ENCODE measurements around the gene NUP62. TPM values are rescaled to one million over a fixed set of nuclear protein-coding genes. Genes with fewer than 3 reads are reported as not detected.
A peak's percentile ranks its signal among the peaks of the same experiment; 100 is the strongest.

The NUP62 gene
- total RNA-seq, 1 experiment from 2014 or later: 127 TPM

DNA sequence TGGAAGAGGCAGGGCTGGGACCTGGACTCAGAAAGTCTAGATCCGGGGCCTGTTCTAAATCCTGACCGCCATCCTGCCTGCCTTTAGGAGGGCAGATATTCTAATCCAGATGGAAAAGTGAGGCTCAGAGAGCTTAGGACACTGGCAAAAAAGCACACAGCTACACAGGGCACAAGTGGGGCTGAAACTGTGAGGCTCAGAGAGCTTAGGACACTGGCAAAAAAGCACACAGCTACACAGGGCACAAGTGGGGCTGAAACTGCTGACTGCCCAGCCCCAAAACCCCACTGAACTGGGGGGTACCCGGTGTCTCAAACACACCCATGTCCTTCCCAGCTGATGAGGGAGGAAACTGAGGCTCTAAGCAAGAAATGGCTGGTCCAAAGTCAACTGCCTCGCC lies 54.1 kb downstream of the NUP62 start:
- H4K5ac ChIP-seq (ENCODE audit: insufficient read length, low read depth, low read length): no peak overlapping the region
- Mint-ChIP-seq H3K4me1 (peaks cover 22 to 29% of the 10 kb centered on the region in 2 experiments), H3K27me3 (ENCODE audit: low read depth) (no peaks in the 10 kb centered on the region), H3K36me3 (ENCODE audit: insufficient read depth in 1 of 3, low read depth in 3 of 3) (peaks cover 14 to 26% (median 18%) of the 10 kb centered on the region in 3 experiments), H3K27ac (peak overlapping the region in 1 of 3 experiments; percentile 86; a peak in 4 of 7 replicates), H3K4me3 (no peak overlapping the region; a peak in 1 of 5 replicates), H3K9me3 (no peaks in the 10 kb centered on the region)
- H3K23me2 ChIP-seq (ENCODE audit: insufficient read length, low read depth, low read length, poor library complexity, severe bottlenecking): peaks cover 12% of the 10 kb centered on the region
- H2BK12ac ChIP-seq (ENCODE audit: insufficient read length, low read depth, low read length): no peak overlapping the region
- H3K56ac ChIP-seq (ENCODE audit: insufficient read length, low read depth, low read length): no peak overlapping the region
- H2BK5ac ChIP-seq (ENCODE audit: insufficient read length, low read length): no peak overlapping the region
- no peaks in the 10 kb centered on the region for H3K79me1 ChIP-seq (ENCODE audit: insufficient read depth, low read depth, low read length, poor library complexity, severe bottlenecking)
- H3K27me3 ChIP-seq (ENCODE audit: insufficient read depth, low read length): no peaks in the 10 kb centered on the region
- TF ChIP-seq, protein P1, sequence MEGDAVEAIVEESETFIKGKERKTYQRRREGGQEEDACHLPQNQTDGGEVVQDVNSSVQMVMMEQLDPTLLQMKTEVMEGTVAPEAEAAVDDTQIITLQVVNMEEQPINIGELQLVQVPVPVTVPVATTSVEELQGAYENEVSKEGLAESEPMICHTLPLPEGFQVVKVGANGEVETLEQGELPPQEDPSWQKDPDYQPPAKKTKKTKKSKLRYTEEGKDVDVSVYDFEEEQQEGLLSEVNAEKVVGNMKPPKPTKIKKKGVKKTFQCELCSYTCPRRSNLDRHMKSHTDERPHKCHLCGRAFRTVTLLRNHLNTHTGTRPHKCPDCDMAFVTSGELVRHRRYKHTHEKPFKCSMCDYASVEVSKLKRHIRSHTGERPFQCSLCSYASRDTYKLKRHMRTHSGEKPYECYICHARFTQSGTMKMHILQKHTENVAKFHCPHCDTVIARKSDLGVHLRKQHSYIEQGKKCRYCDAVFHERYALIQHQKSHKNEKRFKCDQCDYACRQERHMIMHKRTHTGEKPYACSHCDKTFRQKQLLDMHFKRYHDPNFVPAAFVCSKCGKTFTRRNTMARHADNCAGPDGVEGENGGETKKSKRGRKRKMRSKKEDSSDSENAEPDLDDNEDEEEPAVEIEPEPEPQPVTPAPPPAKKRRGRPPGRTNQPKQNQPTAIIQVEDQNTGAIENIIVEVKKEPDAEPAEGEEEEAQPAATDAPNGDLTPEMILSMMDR (conservative IDR thresholded peaks at IDR 0.05): no peak
- H4K91ac ChIP-seq (ENCODE audit: insufficient read length, low read depth, low read length): no peak overlapping the region
- no peak for DNase-seq
- no peak overlapping the region for H3K4ac ChIP-seq (ENCODE audit: low read depth, low read length)
- no CpG with 5 or more reads among the region's 4 CpGs for WGBS (ENCODE audit: extremely low coverage, insufficient read length, low lambda C conversion rate)
- H2BK15ac ChIP-seq (ENCODE audit: low read depth, low read length): no peak overlapping the region
- no peak overlapping the region for H2BK20ac ChIP-seq (ENCODE audit: low read depth, low read length, poor library complexity, severe bottlenecking)
- H4K8ac ChIP-seq (replicated peaks; ENCODE audit: insufficient read length, low read depth, low read length): no peak overlapping the region
- no peak overlapping the region for H3K18ac ChIP-seq (ENCODE audit: insufficient read length, low read depth, low read length)
- H2AK5ac ChIP-seq (ENCODE audit: insufficient read length, low read length): no peak overlapping the region
- H3K4me1 ChIP-seq (ENCODE audit: insufficient read depth, low read length): peaks cover 2% of the 10 kb centered on the region; the same call in 1 of the 2 replicates
- no peaks in the 10 kb centered on the region for H4K20me1 ChIP-seq (ENCODE audit: control insufficient read depth, insufficient read depth, insufficient read length)
- H2BK120ac ChIP-seq (ENCODE audit: low read depth, low read length, poor library complexity, severe bottlenecking): no peak overlapping the region
- no peak overlapping the region for H3K23ac ChIP-seq (ENCODE audit: insufficient read length, low read depth, low read length)
- no peak overlapping the region for H2AFZ ChIP-seq (ENCODE audit: low read length)
- H3K9ac ChIP-seq (ENCODE audit: extremely low read depth, insufficient read length, low read length): peak overlapping the region; percentile 86
- H3K9me3 ChIP-seq (ENCODE audit: control insufficient read depth, low read depth, low read length): no peaks in the 10 kb centered on the region
- H3K14ac ChIP-seq (ENCODE audit: insufficient read depth, low read length): no peak overlapping the region
- no peak overlapping the region for H3T11ph ChIP-seq (ENCODE audit: low read length)
- H3K4me2 ChIP-seq (ENCODE audit: insufficient read depth, insufficient read length, low read length): peak overlapping the region; percentile 59
- no peak overlapping the region for H3K27ac ChIP-seq (ENCODE audit: insufficient read length, low read depth, low read length)
- H3K79me2 ChIP-seq (ENCODE audit: insufficient read depth, low read length): no peaks in the 10 kb centered on the region; the same call in 1 of the 2 replicates
